H1 (cell line): Measurements from ENCODE around the gene GRIK1. TPM values are rescaled to one million over a fixed set of nuclear protein-coding genes. Genes with fewer than 3 reads are reported as not detected.

Experiments
- CTCF ChIA-PET: fragments of 300-600 bp; sonication (Branson Sonifier 250); formaldehyde crosslinking; loops from one replicate; lab custom pipeline; 2021; ENCODE audit not compliant: partially characterized antibody; lab: Charles Lee
- POLR2A ChIA-PET: fragments of 300-600 bp; sonication (Branson Sonifier 250); formaldehyde crosslinking; loops from one replicate; lab custom pipeline; 2021; ENCODE audit warnings: inconsistent platforms; ENCODE audit not compliant: partially characterized antibody; lab: Charles Lee
- DNase-seq, 2 experiments: peaks; one replicate each; pipeline versions ENCODE4 v3.0.0 to v3.0.0-alpha.2; 2010 to 2022; ENCODE audit warnings: low spot score in 2 of 2, low read depth in 1 of 2, mixed read lengths in 1 of 2
- FAIRE-seq: peaks from 2 replicates; lab custom pipeline; 2011; peaks lifted over from hg19 to GRCh38; lab: Jason Lieb, UNC
- H2AFZ ChIP-seq: 2 replicates; pipeline ENCODE4 v1.8.1; 2012; ENCODE audit warnings: low read length, inconsistent platforms
- H2AK5ac ChIP-seq: 2 replicates; pipeline ENCODE4 v1.6.1; 2013; ENCODE audit warnings: low read depth, low read length
- H2BK120ac ChIP-seq: replicated peaks from 2 replicates; pipeline ENCODE3; 2013; ENCODE audit warnings: low read depth, low read length, inconsistent platforms
- H2BK12ac ChIP-seq: 2 replicates; pipeline ENCODE4 v1.6.1; 2013; ENCODE audit warnings: low read depth, low read length
- H2BK15ac ChIP-seq: 2 replicates; pipeline ENCODE4 v1.6.1; 2013; ENCODE audit warnings: low read length
- H2BK20ac ChIP-seq: 2 replicates; pipeline ENCODE4 v1.6.1; 2013; ENCODE audit warnings: low read length
- H2BK5ac ChIP-seq: 2 replicates; pipeline ENCODE4 v1.6.1; 2013; ENCODE audit warnings: low read depth, low read length
- H3K14ac ChIP-seq: 2 replicates; pipeline ENCODE4 v1.6.1; 2013; ENCODE audit warnings: inconsistent platforms; ENCODE audit not compliant: insufficient read length
- H3K18ac ChIP-seq: 2 replicates; pipeline ENCODE4 v1.6.1; 2013; ENCODE audit warnings: low read length; ENCODE audit errors: extremely low read depth
- H3K23ac ChIP-seq: 2 replicates; pipeline ENCODE4 v1.6.1; 2013; ENCODE audit warnings: inconsistent platforms; ENCODE audit not compliant: insufficient read length
- H3K23me2 ChIP-seq: 2 replicates; pipeline ENCODE4 v1.6.1; 2013; ENCODE audit warnings: low read depth, low read length
- H3K27ac ChIP-seq: 2 replicates; pipeline ENCODE4 v1.6.1; 2011; ENCODE audit warnings: low read depth, low read length, inconsistent platforms
- H3K27me3 ChIP-seq, 4 experiments: replicated peaks in 1 of 4; 1 replicate in 1 of 4; 2 replicates in 3 of 4; pipeline versions ENCODE4 v1.6.1 to v1.8.1; 2011 to 2013; ENCODE audit warnings: low read length in 3 of 4, mild to moderate bottlenecking in 3 of 4, inconsistent platforms in 2 of 4, mixed read lengths in 2 of 4, moderate library complexity in 1 of 4; ENCODE audit not compliant: control insufficient read depth in 3 of 4, insufficient read depth in 3 of 4; ENCODE audit errors: extremely low read depth in 1 of 4
- H3K36me3 ChIP-seq, 4 experiments: 2 replicates each; pipeline versions ENCODE4 v1.6.1 to v1.8.1; 2011 to 2013; ENCODE audit warnings: mild to moderate bottlenecking in 4 of 4, low read length in 3 of 4, moderate library complexity in 2 of 4, control low read depth in 1 of 4, inconsistent platforms in 1 of 4; ENCODE audit not compliant: insufficient read depth in 4 of 4, control insufficient read depth in 2 of 4
- H3K4ac ChIP-seq: replicated peaks from 2 replicates; pipeline ENCODE3; 2013; ENCODE audit warnings: low read length, low read depth, mixed read lengths, inconsistent platforms; ENCODE audit not compliant: insufficient read length
- H3K4me1 ChIP-seq, 4 experiments: replicated peaks in 1 of 4; 1 replicate in 1 of 4; 2 replicates in 3 of 4; pipeline versions ENCODE4 v1.6.1 to v1.8.1; 2011 to 2013; ENCODE audit warnings: low read length in 3 of 4, inconsistent platforms in 2 of 4, mixed read lengths in 1 of 4; ENCODE audit not compliant: insufficient read depth in 4 of 4, control insufficient read depth in 3 of 4
- H3K4me2 ChIP-seq, 2 experiments: 2 replicates each; pipeline versions ENCODE4 v1.6.1 to v1.8.1; 2011 to 2013; ENCODE audit warnings: low read depth in 2 of 2, low read length in 2 of 2, control low read depth in 1 of 2, inconsistent platforms in 1 of 2, mild to moderate bottlenecking in 1 of 2; ENCODE audit not compliant: insufficient read depth in 1 of 2
- H3K4me3 ChIP-seq, 4 experiments: fragments of 200-600, 300-600 bp in 1 of 4; sonication (generic), shearing (Covaris generic), sonication (Bioruptor Twin) in 1 of 4; 2 replicates each; pipeline versions ENCODE4 v1.5.1 to v1.8.1; 2011 to 2016; ENCODE audit warnings: low read length in 4 of 4, low read depth in 3 of 4, control low read depth in 2 of 4, inconsistent platforms in 2 of 4, mild to moderate bottlenecking in 2 of 4, mixed read lengths in 1 of 4, moderate library complexity in 1 of 4; ENCODE audit not compliant: insufficient read depth in 2 of 4; ENCODE audit errors: extremely low read depth in 1 of 4
- H3K56ac ChIP-seq: replicated peaks from 2 replicates; pipeline ENCODE3; 2013; ENCODE audit warnings: low read depth, mild to moderate bottlenecking, mixed read lengths, low read length, inconsistent platforms; ENCODE audit not compliant: insufficient read length
- H3K79me1 ChIP-seq: 2 replicates; pipeline ENCODE4 v1.6.1; 2013; ENCODE audit warnings: low read depth, low read length, control low read depth
- H3K79me2 ChIP-seq, 2 experiments: 2 replicates each; pipeline versions ENCODE4 v1.6.1 to v1.8.1; 2012 to 2013; ENCODE audit warnings: low read length in 2 of 2, mild to moderate bottlenecking in 2 of 2, inconsistent platforms in 1 of 2; ENCODE audit not compliant: insufficient read depth in 2 of 2, control insufficient read depth in 1 of 2
- H3K9ac ChIP-seq, 4 experiments: replicated peaks in 1 of 4; 1 replicate in 1 of 4; 2 replicates in 3 of 4; pipeline versions ENCODE4 v1.6.1 to v1.8.1; 2011 to 2013; ENCODE audit warnings: low read depth in 3 of 4, low read length in 3 of 4, control low read depth in 2 of 4, mild to moderate bottlenecking in 2 of 4, moderate library complexity in 2 of 4, inconsistent platforms in 1 of 4; ENCODE audit errors: extremely low read depth in 1 of 4
- H3K9me3 ChIP-seq, 2 experiments: 2 replicates each; pipeline versions ENCODE4 v1.6.1 to v1.8.1; 2012 to 2013; ENCODE audit warnings: mild to moderate bottlenecking in 2 of 2, moderate library complexity in 2 of 2, control low read depth in 1 of 2, inconsistent platforms in 1 of 2, low read depth in 1 of 2, low read length in 1 of 2, mixed read lengths in 1 of 2; ENCODE audit not compliant: insufficient read depth in 2 of 2
- H4K20me1 ChIP-seq, 2 experiments: replicated peaks in 1 of 2; 2 replicates each; pipeline versions ENCODE3 to v1.8.1; 2011 to 2013; ENCODE audit warnings: inconsistent platforms in 2 of 2, low read length in 2 of 2, mild to moderate bottlenecking in 1 of 2; ENCODE audit not compliant: insufficient read depth in 2 of 2, control insufficient read depth in 1 of 2
- H4K5ac ChIP-seq: 2 replicates; pipeline ENCODE4 v1.6.1; 2013; ENCODE audit warnings: low read length, low read depth, mixed read lengths, inconsistent platforms; ENCODE audit not compliant: insufficient read length
- H4K8ac ChIP-seq: 2 replicates; pipeline ENCODE4 v1.8.0; 2013; ENCODE audit warnings: mild to moderate bottlenecking, moderate library complexity, low read length, inconsistent platforms; ENCODE audit not compliant: insufficient read depth; ENCODE audit errors: extremely low read depth
- H4K91ac ChIP-seq: replicated peaks from 2 replicates; pipeline ENCODE3; 2013; ENCODE audit warnings: low read length, mixed read lengths, inconsistent platforms; ENCODE audit not compliant: insufficient read length
- ASH2L ChIP-seq: fragments of 200-600, 300-600 bp; sonication (generic); IDR thresholded peaks from one replicate; pipeline ENCODE4 v1.7.1; 2017; ENCODE audit warnings: low read length
- KDM1A ChIP-seq: fragments of 200-600, 300-600 bp; sonication (generic); IDR thresholded peaks from 2 replicates; pipeline ENCODE4 v1.7.1; 2016; ENCODE audit warnings: mild to moderate bottlenecking, low read length, borderline replicate concordance
- KDM5A ChIP-seq: fragments of 200-600 bp; IDR thresholded peaks from 2 replicates; pipeline ENCODE4 v1.7.1; 2012; ENCODE audit warnings: mild to moderate bottlenecking, low read length, inconsistent platforms, mixed read lengths
- WGBS, 2 experiments: shearing (Covaris generic) in 1 of 2; methylation state at CpG; one replicate each; pipeline versions ENCODE4 v1.1.6 to v1.1.7; 2013 to 2015; ENCODE audit warnings: low lambda C conversion rate in 2 of 2, mixed read lengths in 2 of 2, inconsistent platforms in 1 of 2, low coverage in 1 of 2, missing lambda C conversion rate in 1 of 2; ENCODE audit not compliant: insufficient replicate concordance in 2 of 2, insufficient coverage in 1 of 2, insufficient read length in 1 of 2; ENCODE audit errors: extremely low coverage in 1 of 2, missing lambda C conversion rate in 1 of 2; 5-methylcytosine and 5-hydroxymethylcytosine counted together
- polyA plus RNA-seq, 7 experiments: library from polyadenylated mRNA; depleted of rRNA in 3 of 7; stranded (reverse) in 5 of 7; unstranded in 2 of 7; fragments of >200 nt in 5 of 7; fragments of 200-250 nt in 2 of 7; gene quantifications; 1 replicate in 5 of 7; 2 replicates in 1 of 7; 4 replicates in 1 of 7; pipeline versions ENCODE4 v1.2.1 to v1.2.3, GENCODE V29; 2011 to 2013; ENCODE audit warnings: missing spikeins in 2 of 7, mixed read lengths in 2 of 7
- total RNA-seq: library from RNA; stranded (reverse); fragmentation: NEBNext Ultra II Directional; extraction: Animal tissue kit (Norgen Biotek cat#: 25700); gene quantifications from 2 replicates; pipeline ENCODE4 v1.2.1, GENCODE V29; 2021
- TF ChIP-seq, protein P1 (sequence below): IDR thresholded peaks from 2 replicates; pipeline ENCODE4 v1.6.1; 2012; ENCODE audit warnings: inconsistent platforms

GRIK1 gene
- total and polyA plus RNA-seq, 2 of the 8 experiments (the other 6 are each of a cell fraction or from before 2014, with no cell fraction given): 0.11 to 0.32 TPM

DNA sequence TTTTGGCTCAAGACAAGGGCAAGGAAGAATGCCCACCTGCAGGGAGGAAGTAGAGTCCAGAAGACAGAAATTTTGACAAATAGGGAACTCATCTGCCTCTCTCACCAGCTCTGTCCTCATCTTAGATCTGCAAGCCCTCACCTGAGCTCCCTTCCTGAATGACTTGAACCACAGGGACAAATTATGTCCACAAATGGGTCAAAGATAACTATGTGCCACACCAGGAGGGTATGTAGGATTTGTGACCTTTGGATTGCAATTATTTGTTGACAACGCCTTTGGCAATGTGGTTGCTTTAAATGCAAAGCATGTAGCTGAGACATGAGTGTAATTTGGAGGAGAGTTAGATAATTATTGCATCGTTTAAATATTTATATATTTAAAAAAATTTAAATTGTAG is 79.5 kb downstream of the GRIK1 start:
- no peak overlapping the region for H4K8ac ChIP-seq
- H2BK12ac ChIP-seq: no peak overlapping the region
- H2BK20ac ChIP-seq: no peak overlapping the region
- H3K9ac ChIP-seq: no peak overlapping the region
- no peaks in the 10 kb centered on the region for H3K79me1 ChIP-seq
- no peak overlapping the region for H3K18ac ChIP-seq
- no peaks in the 10 kb centered on the region for H3K79me2 ChIP-seq
- no peak overlapping the region for H3K4me3 ChIP-seq
- POLR2A ChIA-PET: no interaction called here
- WGBS, 2 experiments: 82% methylated on average over 2 of the region's 2 CpGs; no CpG with 5 or more reads in 1 of the 2 experiments
- no peak overlapping the region for H4K91ac ChIP-seq
- no peaks in the 10 kb centered on the region for H3K27me3 ChIP-seq
- peaks cover 0 to 4% (median 2%) of the 10 kb centered on the region in 4 experiments; a peak in 3 of 7 replicates for H3K4me1 ChIP-seq
- H2AFZ ChIP-seq: peak overlapping the region; percentile 64
- H3K23ac ChIP-seq: no peak overlapping the region
- no peak overlapping the region for H2BK15ac ChIP-seq
- H2AK5ac ChIP-seq: no peak overlapping the region
- H4K5ac ChIP-seq: no peak overlapping the region
- DNase-seq: no peak
- H3K4ac ChIP-seq: no peak overlapping the region
- H3K36me3 ChIP-seq: no peaks in the 10 kb centered on the region
- TF ChIP-seq KDM5A (no peak), ASH2L (no peak), KDM1A (no peak)
- TF ChIP-seq, protein P1, sequence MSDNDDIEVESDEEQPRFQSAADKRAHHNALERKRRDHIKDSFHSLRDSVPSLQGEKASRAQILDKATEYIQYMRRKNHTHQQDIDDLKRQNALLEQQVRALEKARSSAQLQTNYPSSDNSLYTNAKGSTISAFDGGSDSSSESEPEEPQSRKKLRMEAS: no peak
- TF ChIP-seq, all 59 proteins: peak for 0
- Histone ChIP-seq H4K20me1 (no peaks in the 10 kb centered on the region), H3K9me3 (no peaks in the 10 kb centered on the region), H3K14ac (no peak overlapping the region), H2BK5ac (no peak overlapping the region), H2BK120ac (no peak overlapping the region), H3K23me2 (no peaks in the 10 kb centered on the region), H3K27ac (no peak overlapping the region; the same call in 1 of the 2 replicates), H3K56ac (no peak overlapping the region), H3K4me2 (no peak overlapping the region; a peak in 1 of 4 replicates)
- FAIRE-seq: no peak
- CTCF ChIA-PET: interaction anchor here (1.2 to 1.4 kb wide), 2 partner anchors 8 to 12 kb away, joined by 3 to 5 read pairs; no protein-coding TSS in a partner anchor
